A549 (cell line): ENCODE data around the gene OPALIN. TPM values are rescaled to one million over a fixed set of nuclear protein-coding genes. Genes with fewer than 3 reads are reported as not detected.

Experiments used
- ATAC-seq, 2 experiments: fragments of 200-7000 bp in 1 of 2; fragments of >200 bp in 1 of 2; cut with Nextera tagmentation in 1 of 2; cut with Tn5 transposase in 1 of 2; 3 replicates each; pipeline versions ENCODE4 v1.8.0 to v1.9.1; 2018 to 2020; ENCODE audit warnings: mild to moderate bottlenecking in 1 of 2, moderate library complexity in 1 of 2
- CTCF ChIA-PET: fragments of 300-600 bp; sonication (Branson Sonifier 250); formaldehyde crosslinking; extraction: SDS; loops from one replicate; lab custom pipeline; 2021; ENCODE audit warnings: antibody characterized with exemption, inconsistent platforms; lab: Yijun Ruan, JAX
- POLR2A ChIA-PET: fragments of 350-600 bp; formaldehyde crosslinking; extraction: SDS; loops from one replicate; lab custom pipeline; 2021; ENCODE audit warnings: antibody characterized with exemption, inconsistent platforms; lab: Yijun Ruan, JAX
- DNase-seq, 2 experiments: peaks; one replicate each; pipeline versions ENCODE4 v3.0.0 to v3.0.0-alpha.2; 2011 to 2016; ENCODE audit warnings: low read depth in 1 of 2, low spot score in 1 of 2
- FAIRE-seq: peaks from 2 replicates; lab custom pipeline; 2011; peaks lifted over from hg19 to GRCh38; lab: Jason Lieb, UNC
- H3K27ac ChIP-seq, 2 experiments: fragments of >200 bp; sonication (Bioruptor Twin); formaldehyde crosslinking; 3 replicates each; pipeline ENCODE4 v1.5.1; 2016 to 2017
- H3K4me1 ChIP-seq: fragments of >200 bp; sonication (Bioruptor Twin); formaldehyde crosslinking; 3 replicates; pipeline ENCODE4 v1.6.1; 2016
- H3K4me2 ChIP-seq: fragments of >200 bp; sonication (Bioruptor Twin); formaldehyde crosslinking; 3 replicates; pipeline ENCODE4 v1.6.1; 2016
- H3K4me3 ChIP-seq: fragments of >200 bp; sonication (Bioruptor Twin); formaldehyde crosslinking; 3 replicates; pipeline ENCODE4 v1.5.1; 2016
- H3K9me3 ChIP-seq: fragments of >200 bp; sonication (Bioruptor Twin); formaldehyde crosslinking; 3 replicates; pipeline ENCODE4 v1.6.1; 2016
- BHLHE40 ChIP-seq: IDR thresholded peaks from 2 replicates; pipeline ENCODE4 v1.6.1; 2012; ENCODE audit warnings: low read depth, low read length, inconsistent platforms
- CEBPB ChIP-seq, 2 experiments: fragments of >200 bp in 1 of 2; sonication (Bioruptor Twin) in 1 of 2; formaldehyde crosslinking in 1 of 2; IDR thresholded peaks; 2 replicates each; pipeline ENCODE4 v1.6.1; 2012 to 2016
- EHF ChIP-seq: fragments of 250-450 bp; sonication (Bioruptor Pico); IDR thresholded peaks from 2 replicates; pipeline ENCODE4 v1.5.0; 2020; ENCODE audit warnings: mild to moderate bottlenecking
- ESRRA ChIP-seq: fragments of 150-350 bp; IDR thresholded peaks from 2 replicates; pipeline ENCODE4 v1.6.1; 2014; ENCODE audit warnings: mild to moderate bottlenecking, low read length, borderline replicate concordance
- HDAC2 ChIP-seq: fragments of 200-600 bp; sonication (generic); IDR thresholded peaks from 2 replicates; pipeline ENCODE4 v1.6.1; 2016
- HOXB13 ChIP-seq: fragments of 250-450 bp; sonication (Bioruptor Pico); IDR thresholded peaks from 2 replicates; pipeline ENCODE4 v1.5.0; 2020; ENCODE audit warnings: low read depth, mild to moderate bottlenecking, moderate library complexity
- MAFK ChIP-seq: fragments of 450-650 bp; IDR thresholded peaks from 2 replicates; pipeline ENCODE4 v1.6.1; 2014; ENCODE audit not compliant: partially characterized antibody
- NPAS2 ChIP-seq: fragments of 250-450 bp; sonication (Bioruptor Pico); IDR thresholded peaks from 2 replicates; pipeline ENCODE4 v1.8.0; 2022; ENCODE audit warnings: mild to moderate bottlenecking, moderate library complexity, borderline replicate concordance
- RCOR1 ChIP-seq: fragments of 150-350 bp; IDR thresholded peaks from 2 replicates; pipeline ENCODE4 v1.6.1; 2014; ENCODE audit warnings: antibody characterized with exemption, low read length, low read depth
- ZFP36 ChIP-seq: fragments of 450-650 bp; IDR thresholded peaks from 2 replicates; pipeline ENCODE4 v1.6.1; 2014; ENCODE audit warnings: borderline replicate concordance; ENCODE audit not compliant: partially characterized antibody
- WGBS: methylation state at CpG from one replicate; pipeline ENCODE4 v1.1.6; 2017; ENCODE audit errors: missing lambda C conversion rate; 5-methylcytosine and 5-hydroxymethylcytosine counted together
- polyA plus RNA-seq, 4 experiments: library from polyadenylated mRNA; depleted of rRNA in 3 of 4; stranded (reverse); fragments of >200 nt; fragmentation: RNase III in 1 of 4; extraction: RNeasy Plus Mini Kit Qiagen cat#74134 plus additional on column Dnase treatment in 1 of 4; gene quantifications; 2 replicates in 3 of 4; 3 replicates in 1 of 4; pipeline ENCODE4 v1.2.3, GENCODE V29; 2011 to 2017
- TF ChIP-seq, protein P1 (sequence below): fragments of >200 bp; sonication (Bioruptor Twin); formaldehyde crosslinking; IDR thresholded peaks from 3 replicates; pipeline ENCODE4 v1.5.1; 2016
- TF ChIP-seq, protein P2 (sequence below): fragments of 250-450 bp; sonication (Bioruptor Pico); IDR thresholded peaks from 2 replicates; pipeline ENCODE4 v1.5.0; 2021; ENCODE audit warnings: mild to moderate bottlenecking, moderate library complexity, borderline replicate concordance
- TF ChIP-seq, protein P3 (sequence below): fragments of 150-350 bp; IDR thresholded peaks from 2 replicates; pipeline ENCODE4 v1.6.1; 2014; ENCODE audit warnings: low read depth, mild to moderate bottlenecking, low read length
- TF ChIP-seq, protein P4 (sequence below): IDR thresholded peaks from 2 replicates; pipeline ENCODE4 v1.6.1; 2012; ENCODE audit warnings: low read depth, borderline replicate concordance

Gene OPALIN
- polyA plus RNA-seq, 2 of the 4 experiments (the other 2 are of a cell fraction), result not detected

DNA sequence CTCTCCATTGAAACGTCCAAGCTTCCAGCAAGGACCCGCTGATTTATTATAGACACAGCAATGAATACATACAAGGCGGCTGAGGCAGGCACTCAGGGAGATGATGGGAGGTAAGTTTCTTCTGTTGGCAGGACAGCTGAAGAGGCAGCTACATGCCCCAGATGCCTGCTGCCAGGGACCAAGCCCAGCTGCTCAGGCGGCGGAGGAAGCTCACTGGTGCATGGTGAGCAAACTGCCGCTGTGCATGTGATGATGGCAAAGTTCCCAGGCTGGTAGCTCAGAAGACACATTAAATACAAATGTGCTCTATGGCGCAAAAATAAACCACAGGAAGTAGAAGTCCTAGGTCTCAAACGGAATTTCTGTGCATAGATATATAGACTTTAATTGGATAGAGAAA is 52.3 kb downstream of the OPALIN start:
- Histone ChIP-seq H3K4me1 (no peaks in the 10 kb centered on the region), H3K4me3 (no peak overlapping the region), H3K27ac (no peak overlapping the region), H3K9me3 (no peaks in the 10 kb centered on the region), H3K4me2 (no peak overlapping the region)
- TF ChIP-seq EHF (CRISPR knock-in tag) (no peak), ZFP36 (no peak), ESRRA (no peak), BHLHE40 (no peak), RCOR1 (no peak), CEBPB (IDR thresholded peaks at IDR 0.05) (no peak), HDAC2 (no peak)
- TF ChIP-seq, protein P1, sequence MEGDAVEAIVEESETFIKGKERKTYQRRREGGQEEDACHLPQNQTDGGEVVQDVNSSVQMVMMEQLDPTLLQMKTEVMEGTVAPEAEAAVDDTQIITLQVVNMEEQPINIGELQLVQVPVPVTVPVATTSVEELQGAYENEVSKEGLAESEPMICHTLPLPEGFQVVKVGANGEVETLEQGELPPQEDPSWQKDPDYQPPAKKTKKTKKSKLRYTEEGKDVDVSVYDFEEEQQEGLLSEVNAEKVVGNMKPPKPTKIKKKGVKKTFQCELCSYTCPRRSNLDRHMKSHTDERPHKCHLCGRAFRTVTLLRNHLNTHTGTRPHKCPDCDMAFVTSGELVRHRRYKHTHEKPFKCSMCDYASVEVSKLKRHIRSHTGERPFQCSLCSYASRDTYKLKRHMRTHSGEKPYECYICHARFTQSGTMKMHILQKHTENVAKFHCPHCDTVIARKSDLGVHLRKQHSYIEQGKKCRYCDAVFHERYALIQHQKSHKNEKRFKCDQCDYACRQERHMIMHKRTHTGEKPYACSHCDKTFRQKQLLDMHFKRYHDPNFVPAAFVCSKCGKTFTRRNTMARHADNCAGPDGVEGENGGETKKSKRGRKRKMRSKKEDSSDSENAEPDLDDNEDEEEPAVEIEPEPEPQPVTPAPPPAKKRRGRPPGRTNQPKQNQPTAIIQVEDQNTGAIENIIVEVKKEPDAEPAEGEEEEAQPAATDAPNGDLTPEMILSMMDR, result no peak
- ATAC-seq, result no peak
- 53% methylated on average over 8 of the region's 8 CpGs for WGBS
- ChIA-PET CTCF (interaction anchor here (1.3 to 2.1 kb wide), 2 partner anchors 13 to 16 kb away, joined by 3 to 5 read pairs; no protein-coding TSS in a partner anchor), POLR2A (no interaction called here)
- DNase-seq, result no peak
- FAIRE-seq, result no peak

DNA sequence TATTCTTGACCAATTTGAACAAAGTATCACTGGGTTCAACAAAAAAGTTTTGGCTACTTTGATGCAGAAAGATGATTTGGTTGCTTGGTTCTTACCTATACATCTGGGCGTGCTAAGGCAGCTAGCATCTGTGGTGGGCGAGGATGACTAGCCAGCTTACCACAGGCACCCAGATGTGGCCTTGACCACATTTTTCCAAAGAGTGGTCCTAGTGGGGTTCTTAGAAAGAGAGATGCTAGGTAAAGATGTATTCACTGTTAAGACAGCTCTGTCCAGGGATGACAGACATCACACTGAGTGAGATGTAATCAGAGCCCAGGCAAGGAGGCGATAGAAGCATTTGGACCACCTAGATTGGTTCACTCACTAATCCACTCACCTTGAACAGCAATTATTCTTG is 53.8 kb downstream of the OPALIN start:
- 25% methylated on average over 3 of the region's 3 CpGs for WGBS
- CTCF ChIA-PET, result interaction anchor here (0.5 to 2.1 kb wide), 4 partner anchors 11 to 343 kb away, joined by 3 to 5 read pairs (median 3); no protein-coding TSS in a partner anchor
- Histone ChIP-seq H3K4me3 (no peak overlapping the region), H3K27ac (no peak overlapping the region), H3K4me2 (no peak overlapping the region), H3K9me3 (no peaks in the 10 kb centered on the region), H3K4me1 (no peaks in the 10 kb centered on the region)
- ATAC-seq (no peak), DNase-seq (no peak), FAIRE-seq (no peak)
- POLR2A ChIA-PET, result no interaction called here
- TF ChIP-seq, protein P2, sequence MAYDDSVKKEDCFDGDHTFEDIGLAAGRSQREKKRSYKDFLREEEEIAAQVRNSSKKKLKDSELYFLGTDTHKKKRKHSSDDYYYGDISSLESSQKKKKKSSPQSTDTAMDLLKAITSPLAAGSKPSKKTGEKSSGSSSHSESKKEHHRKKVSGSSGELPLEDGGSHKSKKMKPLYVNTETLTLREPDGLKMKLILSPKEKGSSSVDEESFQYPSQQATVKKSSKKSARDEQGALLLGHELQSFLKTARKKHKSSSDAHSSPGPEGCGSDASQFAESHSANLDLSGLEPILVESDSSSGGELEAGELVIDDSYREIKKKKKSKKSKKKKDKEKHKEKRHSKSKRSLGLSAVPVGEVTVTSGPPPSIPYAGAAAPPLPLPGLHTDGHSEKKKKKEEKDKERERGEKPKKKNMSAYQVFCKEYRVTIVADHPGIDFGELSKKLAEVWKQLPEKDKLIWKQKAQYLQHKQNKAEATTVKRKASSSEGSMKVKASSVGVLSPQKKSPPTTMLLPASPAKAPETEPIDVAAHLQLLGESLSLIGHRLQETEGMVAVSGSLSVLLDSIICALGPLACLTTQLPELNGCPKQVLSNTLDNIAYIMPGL (CRISPR knock-in tag), result no peak
- TF ChIP-seq, protein P3, sequence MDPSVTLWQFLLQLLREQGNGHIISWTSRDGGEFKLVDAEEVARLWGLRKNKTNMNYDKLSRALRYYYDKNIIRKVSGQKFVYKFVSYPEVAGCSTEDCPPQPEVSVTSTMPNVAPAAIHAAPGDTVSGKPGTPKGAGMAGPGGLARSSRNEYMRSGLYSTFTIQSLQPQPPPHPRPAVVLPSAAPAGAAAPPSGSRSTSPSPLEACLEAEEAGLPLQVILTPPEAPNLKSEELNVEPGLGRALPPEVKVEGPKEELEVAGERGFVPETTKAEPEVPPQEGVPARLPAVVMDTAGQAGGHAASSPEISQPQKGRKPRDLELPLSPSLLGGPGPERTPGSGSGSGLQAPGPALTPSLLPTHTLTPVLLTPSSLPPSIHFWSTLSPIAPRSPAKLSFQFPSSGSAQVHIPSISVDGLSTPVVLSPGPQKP, result no peak
- TF ChIP-seq MAFK, result no peak

DNA sequence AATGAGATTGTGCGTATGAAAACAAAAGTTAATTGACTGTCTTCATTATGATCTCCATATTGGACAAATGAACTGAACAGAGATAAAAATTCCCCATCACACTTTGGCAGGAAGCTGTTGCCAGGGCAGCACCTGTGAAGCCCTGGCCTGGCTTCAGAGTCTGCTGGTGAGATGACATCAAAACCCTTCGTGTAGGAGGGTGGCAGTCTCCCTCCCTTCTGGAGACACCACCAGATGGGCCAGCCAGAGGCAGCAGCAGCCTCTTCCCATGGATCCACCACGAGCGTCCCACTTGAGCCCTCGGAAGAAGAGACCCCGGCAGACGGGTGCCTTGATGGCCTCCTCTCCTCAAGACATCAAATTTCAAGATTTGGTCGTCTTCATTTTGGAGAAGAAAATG is 54.6 kb downstream of the OPALIN start, which contains the start of gene DNTT:
TSS of gene DNTT (plus strand) at position 205 of the 400 bp plus-strand sequence. CDS start at position 269, 64 bp downstream.
- H3K4me1 ChIP-seq, result no peaks in the 10 kb centered on the region
- no peak within 1 kb of the TSS for H3K4me3 ChIP-seq
- H3K4me2 ChIP-seq, result no peak within 1 kb of the TSS
- POLR2A ChIA-PET, result no interaction called here
- FAIRE-seq, result no peak
- TF ChIP-seq, protein P4, sequence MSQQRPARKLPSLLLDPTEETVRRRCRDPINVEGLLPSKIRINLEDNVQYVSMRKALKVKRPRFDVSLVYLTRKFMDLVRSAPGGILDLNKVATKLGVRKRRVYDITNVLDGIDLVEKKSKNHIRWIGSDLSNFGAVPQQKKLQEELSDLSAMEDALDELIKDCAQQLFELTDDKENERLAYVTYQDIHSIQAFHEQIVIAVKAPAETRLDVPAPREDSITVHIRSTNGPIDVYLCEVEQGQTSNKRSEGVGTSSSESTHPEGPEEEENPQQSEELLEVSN, result no peak
- TF ChIP-seq HOXB13 (no peak), RCOR1 (no peak), NPAS2 (CRISPR knock-in tag) (no peak)
- TF ChIP-seq, all 56 proteins: peak for 0
- Histone ChIP-seq H3K9me3 (no peaks in the 10 kb centered on the region), H3K27ac (no peak within 1 kb of the TSS)
- 35% methylated on average over 8 of the region's 8 CpGs for WGBS
- DNase-seq, result no peak
- CTCF ChIA-PET, result interaction anchor here (0.5 to 1.1 kb wide), 2 partner anchors 35 to 342 kb away, joined by 3 read pairs; no protein-coding TSS in a partner anchor
- ATAC-seq, result no peak
